Body of pancreas (tissue), 4 donors: ENCODE results near the gene SREBF2. TPM values are rescaled to one million over a fixed set of nuclear protein-coding genes. Genes with fewer than 3 reads are reported as not detected.

ENCODE experiments used
- ATAC-seq: fragments of 150-250 bp; one replicate; pipeline ENCODE4 v1.9.1; 2016
- DNase-seq, 4 donors: peaks; one replicate each; pipeline ENCODE4 v3.0.0-alpha.2; 2019
- H3K27ac ChIP-seq, 4 donors: fragments of 200-600 bp; sonication (generic); 1 replicate in 3 of 4; 2 replicates in 1 of 4; pipeline versions ENCODE4 v1.5.1 to v1.6.1; 2016 to 2019; ENCODE audit warnings: mild to moderate bottlenecking in 1 of 4, mixed read lengths in 1 of 4, moderate library complexity in 1 of 4
- H3K27me3 ChIP-seq, 2 donors: fragments of 200-600 bp; sonication (generic); one replicate each; pipeline ENCODE4 v1.6.0; 2016; ENCODE audit warnings: mild to moderate bottlenecking in 1 of 2
- H3K36me3 ChIP-seq, 2 donors: fragments of 200-600 bp; sonication (generic); replicated peaks in 1 of 2; 2 replicates each; pipeline ENCODE4 v1.5.1; 2016; ENCODE audit warnings: low read depth in 2 of 2; ENCODE audit not compliant: insufficient read depth in 1 of 2
- H3K4me1 ChIP-seq: fragments of 200-600 bp; sonication (generic); one replicate; pipeline ENCODE4 v1.6.0; 2016
- H3K4me3 ChIP-seq, 2 donors: fragments of 200-600 bp; sonication (generic); 1 replicate in 1 of 2; 2 replicates in 1 of 2; pipeline ENCODE4 v1.5.1; 2016 to 2019
- H3K9me3 ChIP-seq, 3 donors: fragments of 200-600 bp; sonication (generic); 1 replicate in 2 of 3; 2 replicates in 1 of 3; pipeline ENCODE4 v1.5.1; 2016
- CTCF ChIP-seq, 7 experiments: fragments of 450-650 bp in 4 of 7; fragments of 200-600 bp in 3 of 7; sonication (generic) in 3 of 7; IDR thresholded peaks; one replicate each; pipeline ENCODE4 v1.5.1; 2016 to 2019; ENCODE audit warnings: antibody characterized with exemption in 7 of 7
- POLR2A ChIP-seq, 3 donors: fragments of 450-650 bp; IDR thresholded peaks; one replicate each; pipeline ENCODE4 v1.6.1; 2016; ENCODE audit warnings: antibody characterized with exemption in 3 of 3, mild to moderate bottlenecking in 2 of 3
- WGBS, 2 donors: methylation state at CpG; one replicate each; pipeline ENCODE4 v1.1.5; 2017; 5-methylcytosine and 5-hydroxymethylcytosine counted together
- intact Hi-C: fragments of 100-400 bp; cut with DNase I; formaldehyde crosslinking; loops from one replicate; pipeline ENCODE4 v1.15.1; 2023
- total RNA-seq, 2 donors: library from RNA; depleted of rRNA; stranded (reverse); fragments of >200 nt; gene quantifications; one replicate each; pipeline ENCODE4 v1.1.0, GENCODE V29; 2016

Gene SREBF2
- total RNA-seq, 2 donors from 2014 or later, result 40.2 to 68.6 TPM

- no peak for TF ChIP-seq CTCF (IDR thresholded peaks at IDR 0.05)
- Histone ChIP-seq H3K4me1 (peaks cover 14% of the 10 kb centered on the region), H3K4me3 (no peak overlapping the region), H3K27me3 (peaks cover 0 to 3% of the 10 kb centered on the region in 2 donors), H3K9me3 (no peaks in the 10 kb centered on the region), H3K27ac (no peak overlapping the region), H3K36me3 (no peaks in the 10 kb centered on the region)
- intact Hi-C loops, result no loop called here
- no peak for ATAC-seq
- no peak for DNase-seq
- 76 to 89% methylated on average over 9 to 13 of the region's 14 CpGs for WGBS, 2 donors
Measured at GRCh38 chr22:41928593-41929417, 95.9 kb downstream of the SREBF2 start.

DNA sequence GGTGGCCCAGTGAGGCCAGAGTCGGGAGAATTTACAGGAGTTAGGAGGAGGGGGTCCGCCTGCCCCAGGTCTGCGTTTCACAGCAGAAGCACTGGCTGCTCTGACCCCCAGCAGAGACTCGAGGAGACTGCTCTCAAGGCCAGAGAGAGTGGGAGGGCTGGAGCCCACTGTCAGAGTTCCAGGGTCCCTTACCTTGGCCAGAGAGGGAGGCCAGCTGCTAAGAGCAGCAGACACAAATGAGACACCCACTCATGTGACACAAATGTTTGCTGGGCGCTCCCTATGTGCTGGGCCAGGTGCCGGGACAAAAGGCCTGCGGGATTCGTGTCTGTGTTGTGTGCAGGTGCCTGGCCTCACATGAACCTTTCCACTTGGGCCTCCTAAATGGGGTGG is 96.5 kb downstream of the SREBF2 start:
- H3K27me3 ChIP-seq, result peaks cover 0 to 3% of the 10 kb centered on the region in 2 donors
- H3K36me3 ChIP-seq, result no peaks in the 10 kb centered on the region
- H3K9me3 ChIP-seq, result no peaks in the 10 kb centered on the region
- intact Hi-C loops, result no loop called here
- H3K4me3 ChIP-seq, result no peak overlapping the region
- WGBS, 2 donors, result 56 to 68% methylated on average over 3 to 8 of the region's 8 CpGs
- no peak for ATAC-seq
- no peak for DNase-seq
- H3K27ac ChIP-seq, result no peak overlapping the region
- peaks cover 14% of the 10 kb centered on the region for H3K4me1 ChIP-seq
- TF ChIP-seq POLR2A (IDR thresholded peaks at IDR 0.05), result no peak
- TF ChIP-seq CTCF (IDR thresholded peaks at IDR 0.05), result no peak

GRCh38 chr22:41931701-41932269 is 98.9 kb downstream of the SREBF2 start:
- Histone ChIP-seq H3K27me3 (no peaks in the 10 kb centered on the region), H3K4me1 (peaks cover 2% of the 10 kb centered on the region), H3K4me3 (no peak overlapping the region), H3K9me3 (no peaks in the 10 kb centered on the region), H3K27ac (no peak overlapping the region), H3K36me3 (no peaks in the 10 kb centered on the region)
- no peak for TF ChIP-seq CTCF (IDR thresholded peaks at IDR 0.05)
- no peak for TF ChIP-seq POLR2A (IDR thresholded peaks at IDR 0.05)
- 79 to 84% methylated on average over 10 of the region's 10 CpGs for WGBS, 2 donors
- intact Hi-C loops, result no loop called here
- ATAC-seq (no peak), DNase-seq (no peak)

GRCh38 chr22:41932353-41932752 is 99.4 kb downstream of the SREBF2 start:
- H3K9me3 ChIP-seq, result no peaks in the 10 kb centered on the region
- ATAC-seq (no peak), DNase-seq (no peak)
- no peaks in the 10 kb centered on the region for H3K4me1 ChIP-seq
- H3K27me3 ChIP-seq, result no peaks in the 10 kb centered on the region
- no peaks in the 10 kb centered on the region for H3K36me3 ChIP-seq
- TF ChIP-seq POLR2A (IDR thresholded peaks at IDR 0.05), result no peak
- TF ChIP-seq CTCF (IDR thresholded peaks at IDR 0.05), result no peak
- no peak overlapping the region for H3K27ac ChIP-seq
- intact Hi-C loops, result no loop called here
- no peak overlapping the region for H3K4me3 ChIP-seq
- WGBS, 2 donors, result 93 to 95% methylated on average over 3 to 12 of the region's 12 CpGs
